OCI-LY1 (cell line): ENCODE results near the gene LAYN.

Source experiments
- H2AFZ ChIP-seq: fragments of 200-600 bp; sonication (generic), shearing (Covaris generic); 2 replicates; pipeline ENCODE4 v1.6.0; 2014; ENCODE audit warnings: antibody characterized with exemption, mild to moderate bottlenecking, low read length
- H3F3A ChIP-seq: fragments of 200-600 bp; sonication (generic), shearing (Covaris generic); 2 replicates; pipeline ENCODE4 v1.6.0; 2014; ENCODE audit warnings: mild to moderate bottlenecking, antibody characterized with exemption, low read length, moderate library complexity; ENCODE audit not compliant: insufficient read depth
- H3K27ac ChIP-seq: fragments of 200-600 bp; sonication (generic); 2 replicates; pipeline ENCODE4 v1.5.1; 2014; ENCODE audit warnings: low read length, mixed run types, mild to moderate bottlenecking, low read depth; ENCODE audit not compliant: poor library complexity, severe bottlenecking
- H3K27me3 ChIP-seq: fragments of 200-600 bp; sonication (generic); 2 replicates; pipeline ENCODE4 v1.6.0; 2014; ENCODE audit warnings: antibody characterized with exemption, mild to moderate bottlenecking, low read length, moderate library complexity; ENCODE audit not compliant: insufficient read depth
- H3K36me3 ChIP-seq: fragments of 200-600 bp; sonication (generic); 2 replicates; pipeline ENCODE4 v1.6.1; 2014; ENCODE audit warnings: mild to moderate bottlenecking, antibody characterized with exemption, low read length, moderate library complexity, mixed read lengths; ENCODE audit not compliant: insufficient read depth
- H3K4me1 ChIP-seq: fragments of 200-600 bp; sonication (generic); 2 replicates; pipeline ENCODE4 v1.5.1; 2014; ENCODE audit warnings: mild to moderate bottlenecking, low read length, moderate library complexity; ENCODE audit not compliant: insufficient read depth, severe bottlenecking
- H3K4me2 ChIP-seq: fragments of 200-600 bp; sonication (generic), shearing (Covaris generic); 2 replicates; pipeline ENCODE4 v1.6.1; 2014; ENCODE audit warnings: low read length
- H3K4me3 ChIP-seq: fragments of 200-600 bp; sonication (generic); 2 replicates; pipeline ENCODE4 v1.5.1; 2014; ENCODE audit warnings: low read length, low read depth, mild to moderate bottlenecking, mixed read lengths; ENCODE audit not compliant: poor library complexity, severe bottlenecking
- H3K79me2 ChIP-seq: fragments of 200-600 bp; shearing (Covaris generic); 2 replicates; pipeline ENCODE4 v1.6.1; 2016; ENCODE audit warnings: mixed run types, low read length, mixed read lengths; ENCODE audit not compliant: insufficient read depth
- H3K9ac ChIP-seq: fragments of 200-600 bp; sonication (generic), shearing (Covaris generic); 2 replicates; pipeline ENCODE4 v1.6.1; 2014; ENCODE audit warnings: mild to moderate bottlenecking, low read length, mixed read lengths
- H3K9me2 ChIP-seq: fragments of 200-600 bp; sonication (generic), shearing (Covaris generic); 2 replicates; pipeline ENCODE4 v1.6.1; 2014; ENCODE audit warnings: low read depth, mild to moderate bottlenecking, low read length, mixed read lengths
- H3K9me3 ChIP-seq: fragments of 200-600 bp; shearing (Covaris generic); 2 replicates; pipeline ENCODE4 v1.6.1; 2014; ENCODE audit warnings: low read length, mixed read lengths
- H4K20me1 ChIP-seq: fragments of 200-600 bp; sonication (generic), shearing (Covaris generic); 2 replicates; pipeline ENCODE4 v1.6.0; 2016; ENCODE audit warnings: mild to moderate bottlenecking, low read length; ENCODE audit not compliant: insufficient read depth
- CTCF ChIP-seq: fragments of 200-600 bp; sonication (generic), shearing (Covaris generic); IDR thresholded peaks from 2 replicates; pipeline ENCODE4 v1.5.1; 2017; ENCODE audit warnings: mild to moderate bottlenecking, antibody characterized with exemption, low read length, moderate library complexity, mixed read lengths
- EZH2 ChIP-seq: fragments of 200-600 bp; sonication (generic), shearing (Covaris generic); IDR thresholded peaks from 2 replicates; pipeline ENCODE4 v1.8.0; 2017; ENCODE audit warnings: borderline replicate concordance, mixed run types, mild to moderate bottlenecking, antibody characterized with exemption, low read length, moderate library complexity, mixed read lengths

LAYN gene

DNA sequence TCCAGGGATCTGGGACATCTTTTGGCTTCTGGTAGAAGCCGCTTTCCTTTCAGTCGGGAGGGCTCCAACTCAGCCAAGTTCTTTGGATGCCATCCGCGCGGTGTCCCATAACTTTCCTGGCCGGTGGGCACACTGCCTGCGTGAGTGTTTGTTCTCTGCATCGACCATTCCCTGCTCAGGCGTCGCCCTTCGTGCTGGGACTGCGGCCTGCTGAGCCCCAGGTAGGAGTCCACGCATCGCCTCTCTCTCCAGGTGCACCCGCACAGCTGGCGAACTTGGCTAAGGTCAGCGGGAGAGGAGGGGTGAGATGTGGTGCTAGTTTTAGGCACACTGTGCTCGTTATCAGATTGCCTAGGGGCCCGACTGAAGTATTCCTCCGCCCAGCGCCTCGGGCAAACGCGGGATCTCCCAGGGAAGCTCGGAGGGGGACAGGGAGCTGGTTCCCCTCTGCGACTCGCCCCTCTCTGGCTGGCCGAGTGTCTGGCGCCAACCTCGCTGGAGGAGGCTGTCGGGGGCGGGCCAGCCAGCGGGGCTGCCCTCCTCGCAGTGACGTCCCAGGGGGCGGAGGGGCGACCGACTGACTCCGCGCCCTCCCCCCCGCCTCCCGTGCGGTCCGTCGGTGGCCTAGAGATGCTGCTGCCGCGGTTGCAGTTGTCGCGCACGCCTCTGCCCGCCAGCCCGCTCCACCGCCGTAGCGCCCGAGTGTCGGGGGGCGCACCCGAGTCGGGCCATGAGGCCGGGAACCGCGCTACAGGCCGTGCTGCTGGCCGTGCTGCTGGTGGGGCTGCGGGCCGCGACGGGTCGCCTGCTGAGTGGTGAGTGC, at the start of gene LAYN:
LAYN (plus strand) TSS at position 607 of the 823 bp plus-strand sequence; CDS start at position 731, 124 bp downstream.
- Histone ChIP-seq H3K9me2 (no peaks in the 10 kb centered on the region), H3K36me3 (no peaks in the 10 kb centered on the region), H3K27me3 (peaks cover 24% of the 10 kb centered on the region), H3F3A (no peaks in the 10 kb centered on the region), H3K4me3 (peak within 1 kb of the TSS; percentile 13), H3K27ac (no peak within 1 kb of the TSS), H3K4me2 (peak within 1 kb of the TSS; percentile 7; the same call in 1 of the 2 replicates), H3K9ac (no peak within 1 kb of the TSS), H3K4me1 (no peaks in the 10 kb centered on the region), H3K79me2 (no peaks in the 10 kb centered on the region), H3K9me3 (0 out of 2 replicates have a peak, but pooled peaks cover 3% of the 10 kb centered on the region), H2AFZ (no peak within 1 kb of the TSS), H4K20me1 (no peaks in the 10 kb centered on the region)
- TF ChIP-seq EZH2: no peak
- TF ChIP-seq CTCF: no peak

DNA sequence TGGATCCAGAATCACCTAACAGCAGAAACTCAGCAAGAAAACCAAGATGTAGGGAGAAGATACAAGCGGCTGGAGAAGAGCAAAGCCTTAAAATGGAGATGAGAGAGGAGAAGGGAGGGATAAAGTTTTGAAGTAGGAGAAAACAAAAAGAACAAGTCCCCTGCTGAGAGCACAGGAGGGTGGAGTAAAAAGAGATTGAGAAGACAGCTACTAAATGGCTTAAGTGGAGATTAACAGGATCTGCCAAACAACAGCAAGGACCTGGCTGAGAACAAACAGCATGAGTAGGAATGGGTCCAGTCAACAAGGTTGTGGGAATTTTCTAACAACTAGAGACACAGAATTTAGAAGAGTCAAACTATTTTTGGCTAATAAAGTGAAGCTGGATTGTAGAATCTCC, 46.5 kb upstream of the LAYN start:
- Histone ChIP-seq H3K36me3 (no peaks in the 10 kb centered on the region), H3K9me3 (no peaks in the 10 kb centered on the region), H3F3A (no peaks in the 10 kb centered on the region), H3K9ac (no peak overlapping the region), H2AFZ (no peak overlapping the region), H4K20me1 (no peaks in the 10 kb centered on the region), H3K4me1 (no peaks in the 10 kb centered on the region), H3K79me2 (no peaks in the 10 kb centered on the region), H3K9me2 (no peaks in the 10 kb centered on the region), H3K4me3 (no peak overlapping the region), H3K27me3 (no peaks in the 10 kb centered on the region), H3K4me2 (no peak overlapping the region), H3K27ac (no peak overlapping the region)
- TF ChIP-seq CTCF: no peak
- no peak for TF ChIP-seq EZH2

DNA sequence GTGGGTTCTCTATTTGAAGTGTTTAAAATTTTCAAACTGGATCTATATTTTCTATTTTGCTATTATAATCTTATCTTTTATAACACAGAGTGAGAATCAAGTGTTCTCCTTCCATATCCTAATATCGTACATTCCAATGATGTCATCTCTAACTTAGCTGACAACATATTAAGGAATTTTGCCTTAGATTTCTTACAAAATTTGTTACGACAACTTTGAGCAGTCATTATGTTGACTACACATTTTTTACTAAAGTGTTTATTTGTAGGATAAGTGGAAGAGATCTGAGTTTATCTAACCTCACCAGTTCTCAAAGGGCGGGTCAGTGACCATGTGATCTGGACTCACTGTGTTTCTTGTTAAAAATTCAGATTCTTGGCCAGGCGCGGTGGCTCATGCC, 41.0 kb upstream of the LAYN start:
- Histone ChIP-seq H3F3A (no peaks in the 10 kb centered on the region), H3K27ac (no peak overlapping the region), H3K9ac (no peak overlapping the region), H3K36me3 (no peaks in the 10 kb centered on the region), H3K27me3 (no peaks in the 10 kb centered on the region), H3K79me2 (no peaks in the 10 kb centered on the region), H3K9me3 (no peaks in the 10 kb centered on the region), H3K4me2 (no peak overlapping the region), H3K9me2 (no peaks in the 10 kb centered on the region), H3K4me1 (no peaks in the 10 kb centered on the region), H2AFZ (no peak overlapping the region), H3K4me3 (no peak overlapping the region), H4K20me1 (no peaks in the 10 kb centered on the region)
- TF ChIP-seq EZH2 (no peak), CTCF (no peak)
